GM12891 (cell line): ENCODE data around the gene DOCK10.

ENCODE experiments used
- DNase-seq: peaks from one replicate; pipeline ENCODE4 v3.0.0; 2011; ENCODE audit warnings: low spot score; ENCODE audit not compliant: insufficient read length
- FAIRE-seq: peaks from 2 replicates; lab custom pipeline; 2011; peaks lifted over from hg19 to GRCh38; lab: Jason Lieb, UNC
- PAX5 ChIP-seq: IDR thresholded peaks from 2 replicates; pipeline ENCODE4 v1.6.1; 2011; ENCODE audit warnings: low read length, moderate library complexity, mild to moderate bottlenecking; ENCODE audit not compliant: insufficient read depth, severe bottlenecking
- POLR2A ChIP-seq: IDR thresholded peaks from 2 replicates; pipeline ENCODE4 v1.6.1; 2011; ENCODE audit warnings: low read depth, low read length, control low read depth
- POLR2AphosphoS5 ChIP-seq: IDR thresholded peaks from 2 replicates; pipeline ENCODE4 v1.6.1; 2011; ENCODE audit warnings: low read depth, low read length, control low read depth
- POU2F2 ChIP-seq: IDR thresholded peaks from 2 replicates; pipeline ENCODE4 v1.6.1; 2011; ENCODE audit warnings: low read depth, mild to moderate bottlenecking, control low read depth, low read length, moderate library complexity
- SPI1 ChIP-seq: IDR thresholded peaks from 2 replicates; pipeline ENCODE4 v1.6.1; 2011; ENCODE audit warnings: low read depth, low read length, control low read depth
- TAF1 ChIP-seq: IDR thresholded peaks from 2 replicates; pipeline ENCODE4 v1.6.1; 2011; ENCODE audit warnings: low read depth, low read length, control low read depth

Gene DOCK10

DNA sequence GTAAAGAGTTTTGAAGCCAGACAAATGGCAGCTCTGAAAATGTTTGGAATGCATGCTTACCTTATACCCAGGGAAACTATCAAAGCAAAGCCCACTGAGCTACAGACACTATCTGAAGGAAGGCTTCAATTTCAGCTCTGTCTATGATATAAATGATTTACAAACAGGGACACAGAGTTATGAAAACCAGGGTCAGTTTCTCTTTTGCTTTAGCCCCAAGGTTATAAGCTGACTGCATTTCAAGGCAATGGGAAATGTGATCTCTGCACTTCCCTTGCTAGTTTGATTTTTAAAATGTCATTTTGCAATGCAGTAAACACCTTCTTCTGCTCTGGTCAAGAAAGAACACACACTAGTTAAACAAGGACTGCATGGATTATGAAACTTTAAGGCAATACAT lies 260.9 kb downstream of the DOCK10 start:
- FAIRE-seq: no peak

GRCh38 chr2:224780823-224781222 lies 261.4 kb downstream of the DOCK10 start:
- DNase-seq (no peak), FAIRE-seq (no peak)
- TF ChIP-seq POU2F2: no peak
- TF ChIP-seq TAF1: no peak
- TF ChIP-seq POLR2AphosphoS5: no peak
- no peak for TF ChIP-seq PAX5
- TF ChIP-seq POLR2A: no peak
- no peak for TF ChIP-seq SPI1

More for the DNA sequence above, 260.9 kb downstream of the DOCK10 start:
- DNase-seq: no peak
- TF ChIP-seq PAX5: no peak
- TF ChIP-seq TAF1: no peak
- no peak for TF ChIP-seq SPI1
- no peak for TF ChIP-seq POU2F2
- no peak for TF ChIP-seq POLR2AphosphoS5
- TF ChIP-seq POLR2A: no peak

DNA sequence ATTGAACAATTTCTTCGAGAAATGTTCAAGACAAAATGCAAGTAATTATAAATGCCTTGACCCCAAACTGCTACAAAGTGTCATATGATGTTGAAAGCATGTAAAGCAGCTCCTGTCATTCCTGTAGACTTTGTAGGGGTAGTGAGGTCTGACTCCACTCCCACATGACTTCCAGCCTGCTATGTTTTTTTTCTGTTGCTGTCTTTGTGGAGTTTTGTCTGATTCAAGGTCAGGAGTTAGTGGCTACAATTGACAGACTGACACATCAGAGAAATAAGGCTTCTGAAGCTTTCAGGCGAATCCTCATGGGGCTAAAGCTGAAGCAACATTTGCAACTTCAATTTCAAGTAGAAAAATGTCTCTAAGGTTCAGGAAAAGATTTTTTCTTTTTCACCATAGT lies 262.2 kb downstream of the DOCK10 start:
- FAIRE-seq (no peak), DNase-seq (no peak)
- TF ChIP-seq TAF1 (no peak), POU2F2 (no peak), POLR2A (no peak), POLR2AphosphoS5 (no peak), PAX5 (no peak), SPI1 (no peak)

DNA sequence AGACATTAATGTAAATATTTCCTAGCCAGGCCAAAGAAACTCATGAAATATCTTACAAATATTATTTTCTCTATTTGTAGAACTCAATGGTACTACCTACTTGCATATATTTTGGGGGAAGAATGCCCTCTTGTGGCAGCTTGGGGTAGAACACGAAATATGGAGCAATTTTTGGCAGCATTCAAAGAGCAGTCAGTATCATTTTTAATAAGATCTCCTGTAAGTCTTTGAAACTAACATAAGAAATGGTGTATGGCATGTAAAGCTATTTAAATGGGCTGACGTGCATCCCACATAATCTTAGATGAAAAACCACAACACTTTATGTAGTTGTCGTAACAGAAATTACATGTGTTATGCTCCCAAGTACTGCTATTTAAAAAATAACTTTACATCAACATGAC lies 263.8 kb downstream of the DOCK10 start:
- TF ChIP-seq POLR2AphosphoS5 (no peak), PAX5 (no peak), TAF1 (no peak), SPI1 (no peak)
- DNase-seq (peak; percentile 14), FAIRE-seq (peak; percentile 79)

DNA sequence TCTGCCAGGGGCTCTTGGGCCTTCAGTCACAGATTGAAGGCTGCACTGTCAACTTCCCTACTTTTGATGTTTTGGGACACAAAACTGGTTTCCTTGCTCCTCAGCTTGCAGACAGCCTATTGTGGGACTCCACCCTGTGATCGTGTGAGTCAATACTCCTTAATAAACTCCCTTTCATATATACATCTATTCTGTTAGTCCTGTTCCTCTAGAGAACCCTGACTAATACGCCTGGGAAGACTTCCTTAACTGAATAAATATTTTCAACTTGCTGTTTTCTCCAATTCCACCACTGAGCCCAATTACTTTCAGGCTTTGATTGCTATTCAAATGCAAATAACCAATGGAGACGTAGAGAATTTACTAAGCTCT lies 264.7 kb downstream of the DOCK10 start:
- FAIRE-seq: no peak
- no peak for DNase-seq

DNA sequence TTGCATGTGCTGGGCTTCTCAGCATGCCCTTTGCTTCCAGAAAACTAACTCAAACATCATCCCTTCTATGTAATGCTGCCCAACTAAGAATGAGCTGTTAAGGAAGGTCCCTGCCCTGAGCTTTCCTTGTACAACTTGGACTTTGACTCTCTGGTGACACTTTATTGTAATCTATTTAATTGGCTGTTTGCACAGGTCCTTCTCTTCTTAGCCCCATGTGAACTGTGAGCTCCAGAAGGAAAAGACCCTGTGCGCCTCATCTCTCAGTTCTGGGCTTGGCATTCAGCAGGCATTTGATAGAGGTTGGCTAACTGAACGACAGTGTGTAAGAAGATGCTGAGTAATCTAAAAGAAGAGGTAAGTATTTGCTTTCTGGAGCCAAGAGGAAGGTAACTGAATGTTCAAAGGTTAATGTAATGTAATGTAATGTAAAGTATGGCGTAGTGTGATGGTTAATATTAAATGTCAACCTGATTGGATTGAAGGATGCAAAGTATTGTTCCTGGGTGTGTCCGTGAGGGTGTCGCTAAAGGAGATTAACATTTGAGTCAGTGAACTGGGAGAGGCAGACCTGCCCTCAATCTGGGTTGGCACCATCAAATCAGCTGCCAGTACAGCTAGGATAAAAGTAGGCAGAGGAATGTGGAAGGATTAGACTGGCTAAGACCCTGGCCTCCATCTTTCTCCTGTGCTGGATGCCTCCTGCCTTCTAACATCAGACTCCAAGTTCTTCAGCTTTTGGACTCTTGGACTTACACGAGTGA lies 265.3 kb downstream of the DOCK10 start:
- FAIRE-seq (peak; percentile 9), DNase-seq (no peak)
- TF ChIP-seq POLR2AphosphoS5: no peak
- TF ChIP-seq POU2F2: no peak
- no peak for TF ChIP-seq TAF1
- no peak for TF ChIP-seq SPI1
- no peak for TF ChIP-seq POLR2A
- no peak for TF ChIP-seq PAX5

More for the DNA sequence above, 264.7 kb downstream of the DOCK10 start:
- TF ChIP-seq TAF1 (no peak), SPI1 (no peak), POLR2AphosphoS5 (no peak), POLR2A (no peak), PAX5 (no peak), POU2F2 (no peak)

DNA sequence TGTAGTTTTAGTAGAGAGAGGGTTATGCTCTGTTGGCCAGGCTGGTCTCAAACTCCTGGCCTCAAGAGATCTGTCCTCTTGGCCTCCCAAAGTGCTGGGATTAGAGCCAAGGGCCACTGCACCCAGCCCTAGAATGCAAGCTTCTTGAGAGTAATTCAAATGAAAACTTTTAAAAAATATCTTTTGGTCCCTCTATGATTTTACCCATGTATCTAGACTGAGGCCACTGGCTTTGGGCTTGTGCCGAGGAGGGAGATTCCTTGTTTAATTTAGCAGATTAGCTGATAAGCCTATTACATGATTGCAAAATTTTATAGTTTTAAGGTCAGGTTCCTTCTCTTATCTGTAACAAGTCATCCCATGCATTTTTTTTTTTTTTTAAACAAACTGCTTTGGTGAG lies 266.6 kb downstream of the DOCK10 start:
- DNase-seq (no peak), FAIRE-seq (no peak)
- TF ChIP-seq PAX5 (no peak), SPI1 (no peak)

- DNase-seq (no peak), FAIRE-seq (no peak)
- TF ChIP-seq POLR2AphosphoS5 (no peak), PAX5 (no peak), SPI1 (no peak), TAF1 (no peak), POLR2A (no peak), POU2F2 (no peak)
These were observed 267.5 kb downstream of the DOCK10 start for GRCh38 chr2:224774735-224775134.

DNA sequence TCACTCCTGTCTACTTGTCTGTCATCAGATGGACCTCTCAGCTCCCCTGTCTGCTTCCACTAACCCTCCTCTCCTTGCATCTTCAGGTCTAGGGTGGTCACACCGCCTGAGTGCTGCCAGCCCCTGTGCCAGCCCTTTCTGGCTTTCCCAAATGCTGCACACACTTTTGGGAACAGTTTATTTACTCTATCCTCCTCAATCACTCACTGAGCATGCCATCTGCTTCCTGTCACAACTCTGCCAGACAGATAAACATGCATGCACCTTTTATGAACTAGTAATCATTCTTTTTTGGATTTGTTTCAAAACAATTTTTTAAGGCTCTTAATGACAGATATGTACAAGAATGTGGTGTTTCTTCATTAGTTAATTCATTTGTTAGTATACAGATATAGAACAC lies 269.8 kb downstream of the DOCK10 start:
- DNase-seq (no peak), FAIRE-seq (no peak)
- TF ChIP-seq POLR2A (no peak), TAF1 (no peak), PAX5 (no peak), POU2F2 (no peak), POLR2AphosphoS5 (no peak), SPI1 (no peak)

DNA sequence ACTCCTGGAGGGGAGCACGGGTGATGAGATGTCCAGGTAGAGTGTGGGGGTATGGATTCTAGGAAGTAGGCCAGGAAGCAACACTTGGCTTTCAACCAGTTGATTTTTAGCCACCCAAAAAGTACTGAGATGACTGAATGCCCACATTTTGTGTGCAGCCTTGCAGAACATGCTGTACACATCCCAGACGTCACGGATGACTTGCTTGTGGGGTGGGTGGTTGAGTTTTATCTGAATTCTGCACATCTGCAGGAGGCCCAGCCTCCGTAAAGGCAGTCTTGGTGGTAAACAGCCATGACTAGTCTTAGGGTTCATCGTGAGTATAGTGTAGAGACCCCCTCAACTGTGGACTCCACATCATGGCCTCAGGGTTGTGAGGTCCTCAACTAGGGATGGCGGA lies 272.8 kb downstream of the DOCK10 start:
- TF ChIP-seq POLR2AphosphoS5: no peak
- no peak for TF ChIP-seq SPI1
- TF ChIP-seq TAF1: no peak
- TF ChIP-seq PAX5: peak; percentile 51
- TF ChIP-seq POU2F2: no peak
- TF ChIP-seq POLR2A: no peak
- DNase-seq (no peak), FAIRE-seq (peak; percentile 33)
